ENCODE data around the gene HACD4.
A peak's percentile ranks its signal among the peaks of the same experiment; 100 is the strongest.

The HACD4 gene

GRCh38 chr9:20988061-20988460 is 43.4 kb downstream of the HACD4 start:
- no peak overlapping the region for H3K4me3 ChIP-seq (ENCODE audit: low read length)
- no peak for TF ChIP-seq CTCF (conservative IDR thresholded peaks at IDR 0.05; ENCODE audit: low read depth, low read length)
- no peak for DNase-seq (ENCODE audit: low read depth)

- H3K4me3 ChIP-seq (ENCODE audit: low read length): no peak overlapping the region
- no peak for TF ChIP-seq CTCF (conservative IDR thresholded peaks at IDR 0.05; ENCODE audit: low read depth, low read length)
- no peak for DNase-seq (ENCODE audit: low read depth)
Observed at GRCh38 chr9:20987521-20987920, 43.9 kb downstream of the HACD4 start.

- no peak for DNase-seq (ENCODE audit: low read depth)
- no peak overlapping the region for H3K4me3 ChIP-seq (ENCODE audit: low read length)
- TF ChIP-seq CTCF (conservative IDR thresholded peaks at IDR 0.05; ENCODE audit: low read depth, low read length): no peak
Observed at GRCh38 chr9:20985851-20986600, 45.4 kb downstream of the HACD4 start.

- no peak for TF ChIP-seq CTCF (conservative IDR thresholded peaks at IDR 0.05; ENCODE audit: low read depth, low read length)
- no peak overlapping the region for H3K4me3 ChIP-seq (ENCODE audit: low read length)
- DNase-seq (ENCODE audit: low read depth): no peak
Observed at GRCh38 chr9:20984506-20984905, 46.9 kb downstream of the HACD4 start.

- TF ChIP-seq CTCF (conservative IDR thresholded peaks at IDR 0.05; ENCODE audit: low read depth, low read length): no peak
- DNase-seq (ENCODE audit: low read depth): peak; percentile 60
- no peak overlapping the region for H3K4me3 ChIP-seq (ENCODE audit: low read length)
Observed at GRCh38 chr9:20981486-20981885, 50.0 kb downstream of the HACD4 start.

GRCh38 chr9:20980832-20981455 is 50.5 kb downstream of the HACD4 start:
- no peak overlapping the region for H3K4me3 ChIP-seq (ENCODE audit: low read length)
- peak; percentile 40 for DNase-seq (ENCODE audit: low read depth)

More at GRCh38 chr9:20980832-20981455, 50.5 kb downstream of the HACD4 start:
- TF ChIP-seq CTCF (conservative IDR thresholded peaks at IDR 0.05; ENCODE audit: low read depth, low read length): no peak

All from retinal pigment epithelial cell (primary cell).